Breast epithelium (tissue), 3 donors: ENCODE measurements around the gene SEC31B.

Experiments
- CTCF ChIP-seq, 3 donors: fragments of 450-650 bp; IDR thresholded peaks; one replicate each; pipeline ENCODE4 v1.5.1; 2016 to 2017; ENCODE audit warnings: antibody characterized with exemption in 3 of 3, mild to moderate bottlenecking in 3 of 3, moderate library complexity in 3 of 3
- POLR2A ChIP-seq: fragments of 450-650 bp; IDR thresholded peaks from one replicate; pipeline ENCODE4 v1.6.1; 2016; ENCODE audit warnings: antibody characterized with exemption, mild to moderate bottlenecking, moderate library complexity
- POLR2AphosphoS5 ChIP-seq, 3 donors: sonication (generic); formaldehyde crosslinking; IDR thresholded peaks; one replicate each; pipeline ENCODE4 v1.6.1; 2017; ENCODE audit warnings: antibody characterized with exemption in 3 of 3

GRCh38 chr10:100485801-100486495, 33.7 kb downstream of the SEC31B start:
- TF ChIP-seq CTCF (IDR thresholded peaks at IDR 0.05) (no peak), POLR2AphosphoS5 (IDR thresholded peaks at IDR 0.05) (no peak), POLR2A (no peak)
